HG03565 (cell line): ENCODE data around the gene MZB1.
"Not testable (repeated sequence)": the region's sequence is repeated elsewhere in the genome, so short reads cannot be mapped to it uniquely, and the experiment has no call there.

Experiments
- ATAC-seq: cut with Tn5 transposase; IDR thresholded peaks from one replicate; pipeline ENCODE4 v1.9.1; 2021; ENCODE audit warnings: mild to moderate bottlenecking, moderate library complexity; ENCODE audit not compliant: unreplicated experiment

Gene MZB1

DNA sequence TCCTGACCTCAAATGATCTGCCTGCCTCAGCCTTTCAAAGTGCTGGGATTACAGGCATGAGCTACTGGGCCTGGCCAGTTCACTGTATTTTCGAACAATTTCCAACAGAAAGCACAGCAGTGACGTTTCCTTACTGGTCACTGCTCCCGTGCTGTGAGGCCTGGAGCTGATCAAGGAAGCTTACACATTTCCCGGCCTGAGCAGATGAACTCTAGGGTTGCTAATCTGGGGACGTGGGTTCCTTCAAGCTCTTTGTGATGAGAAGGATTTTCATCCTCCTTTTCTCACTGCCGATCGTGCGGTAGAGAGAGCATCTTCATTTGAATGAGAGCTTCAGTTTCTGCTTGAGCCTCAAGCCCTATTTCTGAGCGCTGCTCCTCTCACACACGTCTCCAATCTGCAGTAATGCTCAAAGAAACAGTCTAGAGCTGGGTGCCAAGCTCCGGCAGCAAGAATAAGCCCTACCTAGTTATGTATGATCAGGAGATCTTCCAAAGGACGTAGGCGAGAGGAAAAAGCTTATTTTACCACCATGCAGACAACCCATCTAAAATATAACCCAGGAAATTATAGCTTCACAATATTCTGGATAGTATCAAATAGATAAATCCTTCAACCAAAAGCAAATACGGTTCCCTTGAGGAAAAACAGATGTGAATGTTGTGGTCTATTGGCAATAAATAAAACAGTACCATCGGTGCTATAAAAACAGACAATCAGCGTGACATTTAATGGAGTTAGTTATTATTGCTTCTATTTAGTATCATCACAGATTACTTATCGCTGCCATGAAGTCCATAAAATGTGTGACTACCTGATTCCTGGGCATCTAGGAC lies 21.5 kb upstream of the MZB1 start:
- no peak for ATAC-seq

DNA sequence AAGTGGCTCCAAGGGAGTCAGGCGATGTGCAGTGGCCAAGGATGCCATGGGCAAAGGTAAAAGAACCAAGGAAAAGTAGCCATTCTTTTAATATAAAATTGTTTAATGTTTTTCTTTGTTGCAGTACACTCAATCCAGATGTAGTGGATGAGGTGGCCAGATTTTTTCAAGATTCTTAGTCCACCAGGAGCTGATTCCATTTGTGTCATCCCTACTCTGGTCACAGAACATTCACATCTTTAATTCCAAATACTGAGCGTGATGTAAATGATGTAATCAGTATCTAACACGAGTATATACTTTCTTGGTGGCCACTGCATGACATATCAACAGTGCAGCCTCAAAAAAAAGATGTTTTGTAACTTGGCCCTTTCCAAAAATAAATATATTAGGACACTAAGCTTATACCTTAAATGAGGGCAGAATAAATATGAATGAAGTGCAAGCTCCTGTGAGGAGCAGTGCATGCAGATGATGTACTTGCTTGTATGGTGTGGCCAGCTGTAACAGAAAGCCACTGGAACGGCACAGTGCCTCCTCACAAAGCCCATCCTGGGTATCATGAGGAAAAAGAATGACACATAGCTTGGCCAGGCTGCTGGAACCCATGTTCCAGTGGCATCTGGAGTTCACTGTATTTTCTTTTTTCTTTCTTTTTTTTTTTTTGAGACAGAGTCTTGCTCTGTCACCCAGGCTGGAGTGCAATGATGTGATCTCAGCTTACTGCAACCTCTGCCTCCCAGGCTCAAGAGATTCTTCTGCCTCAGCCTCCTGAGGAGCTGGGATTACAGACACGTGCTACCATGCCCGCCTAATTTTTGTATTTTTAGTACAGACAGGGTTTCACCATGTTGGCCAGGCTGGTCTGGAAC lies 20.6 kb upstream of the MZB1 start:
- ATAC-seq = no peak

- ATAC-seq = not testable (repeated sequence)
These were observed 19.4 kb upstream of the MZB1 start for GRCh38 chr5:139409116-139409515.

GRCh38 chr5:139408191-139408590 lies 18.5 kb upstream of the MZB1 start:
- no peak for ATAC-seq

DNA sequence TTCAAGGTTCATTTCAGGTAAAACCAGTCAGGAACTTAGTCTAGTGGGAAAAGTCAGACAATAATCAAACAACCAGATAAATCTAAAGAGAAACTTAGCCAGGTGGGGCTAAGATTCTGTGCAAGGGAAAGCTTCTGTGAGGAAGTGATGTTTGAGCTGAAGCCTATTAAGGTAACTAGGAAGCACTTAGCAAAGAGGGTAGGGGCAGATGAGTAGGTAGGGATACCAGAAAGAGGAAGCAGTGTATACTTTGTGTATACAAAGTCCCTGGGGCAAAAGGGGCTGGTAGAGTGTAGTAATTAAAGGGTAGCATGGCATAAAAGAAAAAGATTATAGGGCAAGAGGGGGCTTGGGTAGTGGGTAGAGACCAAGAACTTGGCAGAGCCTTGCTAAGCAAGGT lies 17.8 kb upstream of the MZB1 start:
- ATAC-seq = no peak

- no peak for ATAC-seq
These were observed 17.2 kb upstream of the MZB1 start for GRCh38 chr5:139406963-139407362.

GRCh38 chr5:139404484-139404840 lies 14.7 kb upstream of the MZB1 start:
- ATAC-seq = no peak

DNA sequence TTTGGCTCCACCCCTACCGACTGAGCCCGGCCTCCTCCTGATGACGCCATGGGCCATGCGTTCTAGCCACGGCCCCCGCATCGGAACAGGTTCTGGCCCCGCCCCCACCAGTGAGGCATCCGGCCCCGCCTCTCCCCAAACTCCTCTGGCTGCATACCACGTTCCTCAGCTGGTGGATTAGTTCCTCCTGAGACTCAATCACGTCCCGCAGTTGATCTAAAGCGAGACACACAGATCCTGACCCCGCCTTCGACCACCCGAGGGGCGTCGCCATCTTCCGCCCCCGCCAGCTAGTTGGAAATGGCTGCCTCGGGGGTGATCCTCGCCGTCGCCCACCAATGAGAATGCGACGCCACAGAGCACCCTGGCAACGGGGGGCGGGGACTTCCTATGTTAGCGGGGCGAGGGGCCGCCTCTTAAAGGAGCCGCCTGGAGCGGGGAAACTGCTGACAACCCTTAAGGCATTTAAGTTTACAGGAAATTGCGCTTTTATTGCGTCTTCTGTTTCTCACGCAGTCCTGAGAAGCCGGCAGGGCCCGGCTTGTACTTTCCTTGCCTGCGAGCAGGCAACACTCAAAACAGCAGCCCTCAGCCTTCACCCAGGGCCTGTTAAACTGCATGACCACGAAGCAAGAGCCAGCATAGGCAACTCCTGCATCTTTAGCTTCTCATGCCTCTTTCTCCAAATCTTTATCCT lies 14.2 kb upstream of the MZB1 start, which contains the start of gene SPATA24:
Gene SPATA24, minus strand, starts transcription at position 303 of the 697 bp plus-strand sequence. Its CDS starts 29 bp downstream, at position 274.
- peak; percentile 62 for ATAC-seq

DNA sequence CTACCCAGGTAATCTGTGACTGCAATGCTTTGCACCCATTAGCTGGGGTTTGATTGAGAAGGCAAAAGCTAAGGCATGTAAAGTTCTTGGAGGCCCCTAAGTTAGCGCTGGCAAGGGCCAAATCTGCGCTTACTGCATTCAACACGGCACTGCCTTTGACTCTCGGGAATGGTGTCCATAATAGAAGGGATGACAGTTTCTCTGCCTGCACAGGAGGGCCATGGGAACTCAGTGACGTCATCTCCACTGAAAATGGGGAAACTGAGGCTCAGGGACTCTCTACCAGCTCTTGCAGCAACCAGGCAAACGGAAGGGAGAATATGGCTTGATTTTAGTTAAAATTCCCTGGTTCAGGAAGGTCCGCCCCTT lies 13.7 kb upstream of the MZB1 start:
- ATAC-seq = no peak

GRCh38 chr5:139402561-139403158 lies 12.9 kb upstream of the MZB1 start:
- ATAC-seq = no peak

DNA sequence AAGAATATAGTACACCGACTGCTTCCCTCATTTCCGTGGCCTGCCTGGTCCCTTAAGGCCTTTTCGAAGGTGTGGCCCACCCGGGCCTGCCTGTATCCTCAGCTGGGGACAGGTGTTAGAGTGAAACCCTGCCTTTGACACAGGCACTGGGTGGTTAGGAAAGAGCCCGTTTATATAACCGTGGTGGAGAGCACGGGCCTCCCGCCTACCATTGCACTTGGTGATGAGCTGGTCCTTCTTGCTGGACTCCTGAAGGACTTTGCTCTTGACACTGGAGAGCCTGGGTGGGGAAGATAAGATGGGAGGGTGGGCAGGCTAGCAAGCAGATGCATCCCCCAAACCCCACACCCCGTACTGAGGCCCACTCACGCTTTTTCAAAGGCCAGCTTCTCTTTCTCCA lies 11.8 kb upstream of the MZB1 start:
- ATAC-seq = no peak

GRCh38 chr5:139399501-139400121 lies 9.9 kb upstream of the MZB1 start:
- no peak for ATAC-seq

DNA sequence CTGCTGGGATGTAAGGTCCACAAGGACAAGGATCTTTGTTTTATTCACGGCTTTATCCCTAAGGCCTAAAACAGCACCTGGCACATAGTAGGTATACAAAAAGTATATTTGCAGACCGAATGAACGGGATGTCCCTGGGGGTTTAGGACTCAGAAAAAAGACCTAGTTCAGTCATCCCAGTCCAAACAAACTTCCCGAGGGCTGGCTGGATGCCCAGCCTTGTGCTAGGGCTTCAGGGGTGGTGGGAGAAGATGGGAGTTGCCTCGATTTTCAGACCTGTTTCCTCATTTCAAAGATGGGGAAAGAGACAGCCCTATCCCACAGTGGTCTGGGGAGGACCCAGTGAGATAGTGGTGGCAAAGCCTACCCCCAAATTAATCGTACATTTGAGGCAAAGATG lies 8.2 kb upstream of the MZB1 start:
- ATAC-seq = no peak

DNA sequence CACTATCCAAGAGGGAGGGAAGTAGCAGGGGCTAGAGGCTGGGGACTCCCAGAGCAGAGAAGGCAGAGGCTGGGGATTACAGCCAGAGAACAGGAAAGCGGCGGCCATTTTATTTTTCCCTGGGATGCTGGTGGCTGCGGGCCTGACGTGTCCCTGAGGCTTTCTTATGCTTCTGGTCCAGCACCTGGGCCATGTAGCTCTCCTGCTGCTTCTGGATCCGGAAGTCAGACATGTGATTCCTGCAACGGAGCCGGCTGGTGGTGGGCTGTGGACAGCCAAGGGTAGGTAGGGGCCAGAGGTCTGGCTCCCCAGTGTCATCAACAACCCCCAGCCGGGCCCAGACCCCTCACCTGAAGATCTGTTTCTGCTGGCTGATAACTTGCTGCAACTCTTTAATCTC lies 7.0 kb upstream of the MZB1 start:
- ATAC-seq = no peak

DNA sequence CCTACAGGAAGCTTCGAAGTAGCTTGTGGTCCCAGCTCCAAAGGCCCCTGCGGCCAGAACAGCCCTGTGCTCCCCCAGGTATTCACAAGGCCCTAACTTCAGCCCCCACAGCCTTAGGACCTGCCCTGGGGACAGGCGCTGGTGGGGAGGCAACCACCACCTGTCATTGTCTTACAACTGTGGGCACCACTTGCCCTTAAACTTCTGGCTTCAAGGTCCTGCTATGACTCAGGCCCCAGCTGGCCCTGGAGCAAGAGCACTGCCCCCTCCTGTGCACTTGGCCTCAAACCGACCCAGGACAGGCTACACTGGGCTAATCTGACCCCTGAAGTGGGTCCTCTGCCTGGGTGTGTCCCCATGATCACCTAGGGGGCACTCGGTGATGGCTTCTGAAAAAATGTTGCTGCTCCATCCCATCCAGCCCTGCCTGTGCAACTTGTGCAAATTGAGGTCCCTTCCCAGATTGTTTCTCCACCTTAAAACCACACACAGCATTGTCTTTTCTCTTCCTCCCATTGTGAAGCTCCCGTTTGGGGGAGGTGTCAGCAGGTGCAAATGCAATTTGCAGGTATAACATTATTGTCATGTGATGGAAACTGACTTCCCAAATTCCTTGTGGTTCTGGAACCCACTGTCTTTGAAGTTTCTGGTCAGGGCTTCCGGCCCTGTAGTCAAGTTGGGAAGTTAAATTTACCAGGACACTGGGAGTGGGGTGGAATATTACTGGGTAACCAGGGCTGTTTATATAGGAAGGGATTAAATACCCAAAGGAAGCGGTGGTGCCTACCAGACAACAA lies 6.3 kb upstream of the MZB1 start:
- ATAC-seq = no peak

DNA sequence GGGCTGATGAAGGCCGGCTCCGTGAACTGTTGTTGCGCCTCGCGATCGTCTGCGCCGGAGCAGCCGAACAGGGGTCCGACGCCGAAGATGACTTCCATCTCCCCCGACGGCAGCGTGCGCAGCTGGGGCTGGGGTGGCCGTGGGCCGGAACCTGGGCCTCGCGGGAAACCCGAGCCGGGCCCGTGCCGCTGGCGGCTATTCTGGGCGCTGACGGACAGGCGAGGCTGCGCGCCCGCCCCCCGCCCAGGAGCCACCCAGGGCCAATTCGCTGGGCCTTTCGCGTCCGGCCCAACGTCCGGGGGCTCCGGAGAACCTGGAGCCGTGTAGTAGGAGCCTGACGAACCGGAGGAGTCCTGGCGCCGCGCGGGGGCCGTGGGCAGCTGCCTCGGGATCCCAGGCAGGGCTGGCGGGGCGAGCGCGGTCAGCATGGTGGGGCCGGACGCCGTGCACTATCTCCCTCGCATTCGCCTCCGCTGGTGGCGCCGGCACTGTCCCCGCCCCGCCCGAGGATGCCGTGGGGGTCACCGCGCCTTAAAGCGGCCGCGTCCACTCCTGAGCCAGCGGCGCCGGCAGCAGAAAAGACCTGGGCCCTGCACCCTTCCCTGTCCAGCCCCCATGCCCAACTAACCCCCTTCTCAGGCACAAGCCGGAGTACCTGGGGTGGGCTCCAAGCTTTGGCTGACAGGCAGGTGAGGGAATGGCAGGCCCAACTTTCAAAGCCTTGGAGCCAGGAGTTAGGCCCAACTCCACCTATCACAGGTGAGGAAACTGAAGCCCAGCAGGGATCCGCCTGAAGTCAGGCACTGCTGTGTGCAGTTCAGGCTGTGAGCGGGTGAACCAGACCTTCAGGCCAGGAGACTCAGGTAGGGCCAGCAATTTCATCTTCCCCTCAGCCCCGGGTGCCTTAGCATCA lies 5.2 kb upstream of the MZB1 start, which contains the start of gene PROB1:
Gene PROB1, minus strand, starts transcription at position 451 of the 913 bp plus-strand sequence. Its CDS starts 23 bp downstream, at position 428.
- ATAC-seq = no peak

- no peak for ATAC-seq
These were observed 4.5 kb upstream of the MZB1 start for GRCh38 chr5:139394123-139394653.

- ATAC-seq = no peak
These were observed 3.9 kb upstream of the MZB1 start for GRCh38 chr5:139393497-139394122.
